ENCODE results near the gene TP53I11. TPM values are rescaled to one million over a fixed set of nuclear protein-coding genes. Genes with fewer than 3 reads are reported as not detected.

Gene TP53I11
- total and polyA plus RNA-seq, 10 donors, result 10.2 to 169 (median 96.2) TPM

GRCh38 chr11:44945666-44946065 lies 5.0 kb downstream of the TP53I11 start:
- intact Hi-C loops (cut with DNase I; ENCODE audit: low total_unique reads), result no loop called here
- DNase-seq, result peak; percentile 82
- Histone ChIP-seq H3K9me3 (no peaks in the 10 kb centered on the region), H3K4me3 (peak overlapping the region in 1 of 8 donors; percentile 21), H3K4me1 (peaks cover 55 to 100% (median 87%) of the 10 kb centered on the region in 6 donors), H3K27me3 (replicated peaks in 1 of 7) (peaks cover 0 to 13% (median 0%) of the 10 kb centered on the region in 7 donors), H3K27ac (peak overlapping the region in 7 of 8 donors; percentile 29 to 97 (median 92)), H3K36me3 (peaks cover 0 to 31% (median 4%) of the 10 kb centered on the region in 6 donors)
- peak; percentile 12 to 67 (median 38) for TF ChIP-seq POLR2AphosphoS5 (IDR thresholded peaks at IDR 0.05)
- no peak for TF ChIP-seq CTCF (IDR thresholded peaks at IDR 0.05 in 8 of 11, conservative IDR thresholded peaks at IDR 0.05 in 3 of 11)
- 56 to 77% (median 69%) methylated on average over 9 to 11 of the region's 11 CpGs for WGBS, 5 donors

GRCh38 chr11:44944853-44945235 lies 5.8 kb downstream of the TP53I11 start:
- Histone ChIP-seq H3K27me3 (replicated peaks in 1 of 7) (peaks cover 0 to 7% (median 0%) of the 10 kb centered on the region in 7 donors), H3K4me3 (no peak overlapping the region), H3K4me1 (peaks cover 62 to 100% (median 94%) of the 10 kb centered on the region in 6 donors), H3K36me3 (peaks cover 0 to 39% (median 4%) of the 10 kb centered on the region in 6 donors), H3K9me3 (no peaks in the 10 kb centered on the region), H3K27ac (peak overlapping the region in 5 of 8 donors; percentile 29 to 97 (median 94))
- intact Hi-C loops (cut with DNase I; ENCODE audit: low total_unique reads), result no loop called here
- no peak for DNase-seq
- WGBS, 5 donors, result 32 to 66% (median 51%) methylated on average over 3 of the region's 3 CpGs
- TF ChIP-seq CTCF (IDR thresholded peaks at IDR 0.05 in 8 of 11, conservative IDR thresholded peaks at IDR 0.05 in 3 of 11) (no peak), POLR2A (IDR thresholded peaks at IDR 0.05) (no peak), POLR2AphosphoS5 (IDR thresholded peaks at IDR 0.05) (no peak)

GRCh38 chr11:44944181-44944852 lies 6.4 kb downstream of the TP53I11 start:
- no peak for TF ChIP-seq CTCF (IDR thresholded peaks at IDR 0.05 in 8 of 11, conservative IDR thresholded peaks at IDR 0.05 in 3 of 11)
- no peak for TF ChIP-seq POLR2A (IDR thresholded peaks at IDR 0.05)
- TF ChIP-seq POLR2AphosphoS5 (IDR thresholded peaks at IDR 0.05), result no peak
- Histone ChIP-seq H3K36me3 (peaks cover 0 to 40% (median 4%) of the 10 kb centered on the region in 6 donors), H3K4me3 (no peak overlapping the region), H3K9me3 (no peaks in the 10 kb centered on the region), H3K27me3 (replicated peaks in 1 of 7) (peaks cover 0 to 2% (median 0%) of the 10 kb centered on the region in 7 donors), H3K27ac (peak overlapping the region in 6 of 8 donors; percentile 29 to 97 (median 72)), H3K4me1 (peaks cover 62 to 100% (median 95%) of the 10 kb centered on the region in 6 donors)
- 69 to 86% (median 83%) methylated on average over 6 to 7 of the region's 7 CpGs for WGBS, 5 donors
- no peak for DNase-seq
- intact Hi-C loops (cut with DNase I; ENCODE audit: low total_unique reads), result no loop called here

GRCh38 chr11:44943696-44944095 lies 7.0 kb downstream of the TP53I11 start:
- no peak for TF ChIP-seq POLR2AphosphoS5 (IDR thresholded peaks at IDR 0.05)
- TF ChIP-seq POLR2A (IDR thresholded peaks at IDR 0.05), result no peak
- TF ChIP-seq CTCF (IDR thresholded peaks at IDR 0.05 in 8 of 11, conservative IDR thresholded peaks at IDR 0.05 in 3 of 11), result no peak
- Histone ChIP-seq H3K36me3 (peaks cover 0 to 42% (median 4%) of the 10 kb centered on the region in 6 donors), H3K27me3 (replicated peaks in 1 of 7) (no peaks in the 10 kb centered on the region), H3K4me3 (peak overlapping the region in 1 of 8 donors; percentile 48), H3K9me3 (no peaks in the 10 kb centered on the region), H3K27ac (peak overlapping the region in 7 of 8 donors; percentile 4 to 97 (median 51)), H3K4me1 (peaks cover 57 to 100% (median 95%) of the 10 kb centered on the region in 6 donors)
- intact Hi-C loops (cut with DNase I; ENCODE audit: low total_unique reads), result no loop called here
- DNase-seq, result no peak
- WGBS, 5 donors, result 59 to 70% (median 67%) methylated on average over 7 of the region's 7 CpGs

Data from spleen (tissue), 11 donors.